Measurements from ENCODE around the gene PYCR2. TPM values are rescaled to one million over a fixed set of nuclear protein-coding genes. Genes with fewer than 3 reads are reported as not detected.

The PYCR2 gene
- total RNA-seq, 1 donor from 2014 or later, result 126 TPM

DNA sequence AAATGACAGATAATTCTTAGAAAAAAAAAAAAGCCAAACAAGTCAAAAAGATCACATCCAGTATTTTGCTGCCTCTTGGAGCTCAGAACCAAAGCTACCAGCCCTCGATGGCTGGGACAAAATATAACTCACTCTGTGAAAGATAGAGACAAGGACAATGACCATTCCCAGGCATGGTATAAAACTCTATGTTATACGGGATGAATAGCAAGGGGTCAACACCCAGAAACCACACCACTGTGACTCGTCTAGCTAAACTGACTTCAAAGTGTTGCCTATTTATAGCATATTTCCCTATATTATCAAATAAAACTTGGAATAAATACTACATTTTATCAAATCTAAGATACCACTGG lies 52.0 kb downstream of the PYCR2 start:
- H3K36me3 ChIP-seq, result peaks cover 54 to 83% of the 10 kb centered on the region in 2 donors
- H3K4me3 ChIP-seq, result no peak overlapping the region
- DNase-seq (ENCODE audit: low spot score in 2 of 2), result no peak
- H3K27ac ChIP-seq, result no peak overlapping the region
- no peaks in the 10 kb centered on the region for H3K27me3 ChIP-seq
- peaks cover 0 to 4% of the 10 kb centered on the region in 2 donors for H3K4me1 ChIP-seq
- no peak for TF ChIP-seq CTCF (IDR thresholded peaks at IDR 0.05)
- H3K9me3 ChIP-seq, result no peaks in the 10 kb centered on the region
- intact Hi-C loops (cut with DNase I), result no loop called here

DNA sequence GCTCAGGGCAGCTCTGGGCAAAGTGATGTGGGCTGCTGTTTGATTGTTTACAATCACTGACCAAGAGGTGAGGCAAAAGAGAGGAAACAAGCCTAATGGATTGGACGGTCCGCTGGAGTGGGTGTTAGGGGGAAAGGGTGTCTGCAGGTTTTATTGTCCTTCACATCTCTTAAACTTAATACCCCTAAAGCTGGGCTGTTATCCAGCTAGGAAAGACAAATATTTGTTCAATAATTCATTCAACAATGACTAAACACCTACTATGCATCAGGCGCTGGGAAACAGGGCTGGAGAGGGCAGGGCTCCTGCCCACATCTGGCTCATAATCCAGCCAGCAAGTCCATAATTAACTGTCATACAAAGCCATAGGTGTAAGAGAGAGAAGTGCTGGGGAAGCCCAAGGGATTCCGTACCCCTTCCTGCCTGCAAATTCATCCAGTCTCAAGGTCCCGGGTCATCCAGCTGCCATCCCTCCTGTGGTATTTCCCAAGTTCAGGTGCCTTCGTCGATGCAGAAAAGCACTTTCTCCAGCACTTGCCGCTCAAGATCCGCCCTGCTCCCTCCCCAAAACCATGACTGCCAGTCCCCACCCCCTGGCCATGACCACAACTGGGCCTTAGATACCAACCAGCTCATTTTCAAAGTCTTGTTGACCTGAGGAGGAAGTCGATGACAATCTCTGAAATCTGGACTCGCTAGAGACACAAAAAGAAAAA lies 52.5 kb downstream of the PYCR2 start:
- DNase-seq (ENCODE audit: low spot score in 2 of 2), result no peak
- Histone ChIP-seq H3K27me3 (no peaks in the 10 kb centered on the region), H3K27ac (no peak overlapping the region), H3K4me1 (no peaks in the 10 kb centered on the region), H3K9me3 (no peaks in the 10 kb centered on the region), H3K4me3 (no peak overlapping the region), H3K36me3 (peaks cover 54 to 89% of the 10 kb centered on the region in 2 donors)
- no peak for TF ChIP-seq CTCF (IDR thresholded peaks at IDR 0.05)
- intact Hi-C loops (cut with DNase I), result no loop called here

- intact Hi-C loops (cut with DNase I), result no loop called here
- no peak for DNase-seq (ENCODE audit: low spot score in 2 of 2)
- H3K4me3 ChIP-seq, result no peak overlapping the region
- H3K9me3 ChIP-seq, result no peaks in the 10 kb centered on the region
- peaks cover 55 to 89% of the 10 kb centered on the region in 2 donors for H3K36me3 ChIP-seq
- no peaks in the 10 kb centered on the region for H3K27me3 ChIP-seq
- H3K27ac ChIP-seq, result no peak overlapping the region
- no peaks in the 10 kb centered on the region for H3K4me1 ChIP-seq
- no peak for TF ChIP-seq CTCF (IDR thresholded peaks at IDR 0.05)
Observed at GRCh38 chr1:225870911-225871310, 53.1 kb downstream of the PYCR2 start.

Other genes starting within 250 kb of the PYCR2 start
- gene SRP9, start 146.4 kb downstream of the PYCR2 start, total RNA-seq, result 49.4 TPM
- 127 TPM for gene EPHX1, start 114.1 kb downstream of the PYCR2 start, total RNA-seq
- gene TMEM63A, start 41.9 kb downstream of the PYCR2 start, total RNA-seq, result 41.3 TPM
- gene LEFTY1, start 35.1 kb downstream of the PYCR2 start, total RNA-seq, result not detected
- 2.6 TPM for gene LEFTY2, start 17.0 kb upstream of the PYCR2 start, total RNA-seq
- 12.3 TPM for gene SDE2, start 75.1 kb upstream of the PYCR2 start, total RNA-seq
- gene H3-3A, start 138.5 kb upstream of the PYCR2 start, total RNA-seq, result 214 TPM

Measured in ascending aorta (tissue), 2 donors.